HG03342 (cell line): ENCODE results near the gene WDR31.

Experiments
- ATAC-seq: cut with Tn5 transposase; IDR thresholded peaks from one replicate; pipeline ENCODE4 v1.9.1; 2021; ENCODE audit warnings: mild to moderate bottlenecking, moderate library complexity; ENCODE audit not compliant: unreplicated experiment

Gene WDR31

GRCh38 chr9:113341712-113342410 lies 1.8 kb upstream of the WDR31 start:
- ATAC-seq, result no peak

DNA sequence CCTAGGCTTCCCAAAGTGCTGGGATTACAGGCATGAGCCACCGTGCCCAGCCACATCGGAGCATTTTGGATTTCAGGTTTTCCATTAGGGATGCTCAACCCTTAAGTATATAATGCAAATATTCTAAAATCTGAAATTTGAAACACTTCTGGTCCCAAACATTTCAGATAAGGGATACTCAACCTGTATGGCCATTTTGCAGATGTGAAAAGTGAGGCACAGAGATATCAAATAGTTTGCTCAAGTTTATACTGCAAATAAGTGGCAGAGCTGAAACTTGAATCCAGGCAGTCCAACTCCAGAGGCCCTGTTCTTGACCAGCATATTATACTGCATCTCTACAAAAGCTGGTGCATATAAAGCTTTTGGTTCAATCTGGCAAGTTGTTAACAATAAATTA lies 2.4 kb downstream of the WDR31 start:
- ATAC-seq, result no peak

- ATAC-seq, result no peak
Observed at GRCh38 chr9:113331780-113332179, 8.3 kb downstream of the WDR31 start.

DNA sequence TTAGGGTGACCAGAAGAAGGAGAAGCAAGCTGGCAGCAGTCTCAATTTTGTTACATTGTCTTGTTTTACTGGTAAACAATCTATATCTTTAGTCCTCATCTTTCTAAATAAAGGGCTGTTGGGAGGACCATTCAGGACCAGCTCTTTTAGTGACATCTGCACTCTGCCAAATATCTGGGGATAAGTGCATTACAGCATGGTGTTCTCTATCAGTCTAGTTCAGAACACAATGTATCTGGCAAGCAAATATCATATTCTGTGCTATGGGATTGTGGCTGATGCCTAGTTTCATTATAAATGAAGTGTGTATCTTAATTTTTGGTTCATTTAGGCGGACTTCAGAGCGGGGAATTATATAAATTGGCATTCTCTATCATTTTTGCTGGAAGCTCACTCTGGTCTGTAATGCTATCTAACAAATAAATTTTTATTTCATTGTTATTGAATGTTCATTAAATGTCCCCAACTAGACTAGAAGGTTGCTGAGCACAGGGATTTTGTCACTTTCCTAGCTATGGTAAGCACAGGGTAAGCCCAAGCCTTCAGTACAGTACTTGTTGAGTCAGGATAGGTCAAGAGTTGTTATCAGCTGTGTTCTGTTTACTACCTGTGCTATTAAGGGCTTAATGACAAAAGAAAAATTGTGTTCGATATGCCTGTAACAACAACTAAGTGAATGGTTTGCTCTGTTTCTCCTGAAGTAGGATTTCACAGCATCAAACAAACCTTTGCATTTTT lies 11.9 kb downstream of the WDR31 start:
- ATAC-seq, result no peak

- no peak for ATAC-seq
Observed at GRCh38 chr9:113326230-113326629, 13.8 kb downstream of the WDR31 start.

GRCh38 chr9:113322671-113323070 lies 17.4 kb downstream of the WDR31 start:
- no peak for ATAC-seq

GRCh38 chr9:113320051-113320450 lies 20.0 kb downstream of the WDR31 start:
- ATAC-seq, result no peak

DNA sequence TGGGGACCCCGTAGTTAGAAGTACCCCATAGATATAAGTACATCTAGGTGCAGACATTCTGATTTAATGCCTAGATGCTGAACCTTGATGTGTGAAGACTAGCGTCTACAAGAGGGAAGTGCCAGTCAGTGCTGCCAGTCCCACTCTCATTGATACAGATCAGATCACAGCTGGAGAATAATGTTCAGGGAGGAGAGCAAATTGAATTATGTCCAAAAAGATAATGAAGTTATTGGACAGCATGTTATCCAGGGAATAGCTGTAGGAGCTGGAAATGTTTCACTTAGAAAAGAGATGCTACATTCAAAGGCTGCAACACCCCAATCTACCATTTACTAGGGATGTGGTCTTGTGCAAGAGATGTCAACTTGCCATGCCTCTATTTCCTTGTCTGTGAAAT lies 21.0 kb downstream of the WDR31 start:
- ATAC-seq, result no peak

DNA sequence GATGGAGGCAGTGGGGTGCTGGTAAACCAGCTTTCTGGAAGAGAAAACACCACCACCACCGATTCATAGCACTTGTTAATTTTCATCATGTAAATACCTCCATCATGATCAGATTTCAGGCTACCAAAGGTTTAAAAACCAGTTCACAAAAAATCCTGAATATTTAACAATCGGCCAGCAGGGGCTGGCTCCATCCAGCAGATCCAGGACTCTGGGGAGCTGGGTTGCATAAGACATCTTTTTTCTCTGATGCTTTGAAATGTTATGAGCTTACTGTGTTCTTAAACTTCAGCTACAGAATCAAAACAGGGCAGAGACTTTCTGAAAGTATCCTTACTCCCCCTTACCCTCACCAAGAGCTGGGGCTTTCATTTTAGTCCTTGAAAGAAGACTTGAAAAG lies 22.3 kb downstream of the WDR31 start:
- ATAC-seq, result no peak

DNA sequence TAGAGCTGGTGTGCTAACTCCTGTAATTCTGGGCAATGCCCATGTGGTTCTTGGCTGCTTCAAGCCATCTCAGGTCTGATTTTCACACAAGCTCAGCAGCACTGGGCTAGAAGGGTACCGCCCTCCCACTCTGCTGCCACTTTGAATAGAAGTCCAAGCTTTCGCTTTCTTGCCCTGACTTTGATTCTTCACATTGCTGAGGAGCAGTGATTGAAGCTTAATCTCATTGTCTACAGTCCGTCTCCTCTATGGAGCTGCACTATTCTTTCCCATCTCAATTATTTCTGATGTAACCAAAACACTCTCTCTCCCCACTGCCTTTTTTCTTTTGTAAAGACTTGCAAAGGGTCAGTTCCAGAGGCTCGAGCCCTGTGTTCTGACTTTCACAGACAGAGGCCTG lies 24.0 kb downstream of the WDR31 start:
- ATAC-seq, result no peak

GRCh38 chr9:113315231-113315630 lies 24.8 kb downstream of the WDR31 start:
- no peak for ATAC-seq

DNA sequence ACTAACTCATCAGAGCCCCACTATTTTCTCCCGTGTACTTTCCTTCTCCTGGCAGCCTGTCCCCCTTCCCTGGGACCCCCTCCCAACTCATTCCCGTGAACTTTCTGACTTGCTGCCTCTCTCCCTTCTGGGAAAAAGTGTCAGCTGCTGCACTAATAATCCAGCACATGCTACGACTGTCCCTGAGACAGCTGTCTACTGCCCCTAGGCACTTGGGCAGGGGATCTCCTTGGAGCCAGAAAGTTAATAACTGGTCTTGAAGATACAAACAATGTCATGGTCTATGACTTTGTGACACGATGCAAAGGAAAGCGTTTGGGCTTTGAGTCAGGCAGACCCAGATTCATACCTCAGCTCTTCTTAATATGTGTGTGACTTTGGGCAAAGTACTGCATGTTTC lies 26.8 kb downstream of the WDR31 start:
- ATAC-seq, result no peak

DNA sequence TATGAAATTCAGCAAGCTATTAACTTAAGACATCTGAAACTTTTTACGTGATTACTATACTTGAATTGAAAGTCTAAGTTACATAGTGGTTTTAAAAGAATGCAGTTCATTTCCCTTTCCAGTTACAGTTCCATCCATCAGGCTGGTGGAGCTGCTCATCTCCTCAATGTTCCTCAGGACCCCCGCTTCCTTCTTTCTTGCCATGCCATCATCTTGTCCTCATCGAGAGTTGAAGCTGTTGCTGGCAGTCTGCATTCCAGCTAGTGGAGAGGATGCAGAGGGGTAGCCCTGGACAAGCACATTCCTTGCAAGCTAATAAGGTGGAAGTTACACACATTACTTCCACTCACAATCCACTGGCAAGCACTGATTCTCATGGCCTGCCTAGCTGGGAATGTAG lies 28.1 kb downstream of the WDR31 start:
- no peak for ATAC-seq

DNA sequence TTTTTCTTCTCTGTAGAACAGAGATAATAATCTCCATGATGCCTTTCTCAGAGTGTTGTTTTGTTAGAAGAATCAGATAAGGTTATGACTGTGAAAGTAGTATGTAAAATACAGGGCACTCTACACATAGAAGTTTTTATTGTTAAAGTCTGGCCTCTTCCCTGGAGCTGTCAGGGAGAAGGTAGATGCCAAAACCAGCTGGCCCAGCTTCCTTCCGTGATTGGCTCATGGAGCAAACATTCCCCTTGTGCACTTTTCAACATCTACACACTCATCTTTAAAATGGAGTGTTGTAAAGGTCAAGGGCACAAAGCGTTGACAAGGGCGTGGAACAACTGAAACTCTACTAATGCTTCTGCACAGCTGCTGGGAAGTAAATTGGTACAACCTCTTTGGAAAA lies 29.5 kb downstream of the WDR31 start:
- ATAC-seq, result no peak

DNA sequence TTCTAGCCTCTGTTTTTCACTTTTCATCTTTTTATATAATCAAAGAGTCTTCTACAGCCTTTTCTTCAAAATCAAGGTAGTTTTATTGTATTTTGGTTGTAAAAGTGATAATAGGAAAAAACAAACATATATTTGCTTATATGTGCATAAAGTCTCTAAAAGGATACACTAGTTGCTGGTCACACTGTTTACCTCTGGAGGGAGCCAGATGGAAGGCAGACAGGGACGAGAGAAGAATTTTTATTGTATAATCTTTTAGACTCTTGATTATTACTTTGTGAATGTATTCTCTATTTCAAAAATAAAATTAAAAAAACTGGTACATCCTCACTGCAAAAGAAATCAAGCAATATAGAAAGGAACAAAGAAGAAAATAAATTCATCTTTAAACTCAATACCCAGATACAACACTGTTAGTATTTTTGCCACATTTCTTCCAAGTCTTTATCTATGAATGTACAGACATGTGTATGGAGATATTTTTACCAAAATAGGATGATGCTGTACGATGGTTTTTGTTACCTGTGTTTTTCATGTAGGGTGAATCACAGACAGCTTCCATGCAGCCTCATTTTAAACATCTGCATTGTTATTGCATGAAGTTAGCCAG lies 30.8 kb downstream of the WDR31 start:
- no peak for ATAC-seq

GRCh38 chr9:113307396-113307975 lies 32.6 kb downstream of the WDR31 start:
- ATAC-seq, result no peak

DNA sequence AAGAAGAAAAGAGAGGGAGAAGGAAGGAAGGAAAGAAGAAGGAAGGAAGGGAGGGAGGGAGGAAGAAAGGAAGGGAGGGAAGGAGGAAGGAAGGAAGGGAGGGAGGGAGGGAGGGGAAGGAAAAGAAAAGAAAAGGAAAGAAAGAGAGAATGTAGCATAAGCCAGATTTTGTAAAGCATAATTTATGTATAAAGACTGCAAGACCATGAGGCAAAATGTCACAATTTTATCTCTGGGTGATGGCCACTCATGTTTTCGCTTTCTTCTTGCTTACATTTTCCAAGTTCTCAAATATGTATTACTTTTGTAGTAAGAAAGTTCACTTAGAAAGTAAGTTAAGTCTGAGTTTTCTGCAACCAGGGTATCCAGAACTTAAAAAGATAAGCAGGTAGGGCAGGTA lies 33.5 kb downstream of the WDR31 start:
- ATAC-seq, result no peak

GRCh38 chr9:113302792-113303418 lies 37.2 kb downstream of the WDR31 start, which contains the start of gene RNF183:
TSS of gene RNF183 (minus strand) at chr9:113303376. CDS start at chr9:113298184, 5,192 bp downstream.
- no peak for ATAC-seq

- no peak for ATAC-seq
Observed at GRCh38 chr9:113301548-113301947, 38.5 kb downstream of the WDR31 start.

DNA sequence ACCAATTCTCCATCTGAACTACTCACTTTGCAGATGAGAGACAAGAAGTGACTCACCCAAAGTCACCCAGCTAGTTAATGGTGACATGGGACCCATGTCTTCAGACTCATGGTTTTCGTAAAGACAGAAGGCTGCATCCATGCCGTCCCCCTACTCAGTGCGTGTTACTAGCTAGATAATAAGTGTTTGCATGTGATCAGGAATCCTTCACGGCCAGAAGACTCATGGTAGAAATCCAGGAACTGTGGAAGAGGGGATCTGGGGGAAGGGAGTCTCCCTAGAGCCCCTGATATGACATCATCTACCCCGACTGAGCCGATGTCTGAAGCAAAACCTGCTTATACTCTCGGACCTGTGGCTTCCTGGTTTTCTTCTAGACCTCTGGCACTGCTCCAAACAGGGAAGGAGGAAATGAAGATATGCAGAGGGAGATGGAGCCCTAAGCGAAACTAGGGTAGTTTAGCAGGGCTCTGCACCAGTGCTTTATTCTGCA lies 40.2 kb downstream of the WDR31 start:
- no peak for ATAC-seq
